ENCODE results near the gene SND1.

DNA sequence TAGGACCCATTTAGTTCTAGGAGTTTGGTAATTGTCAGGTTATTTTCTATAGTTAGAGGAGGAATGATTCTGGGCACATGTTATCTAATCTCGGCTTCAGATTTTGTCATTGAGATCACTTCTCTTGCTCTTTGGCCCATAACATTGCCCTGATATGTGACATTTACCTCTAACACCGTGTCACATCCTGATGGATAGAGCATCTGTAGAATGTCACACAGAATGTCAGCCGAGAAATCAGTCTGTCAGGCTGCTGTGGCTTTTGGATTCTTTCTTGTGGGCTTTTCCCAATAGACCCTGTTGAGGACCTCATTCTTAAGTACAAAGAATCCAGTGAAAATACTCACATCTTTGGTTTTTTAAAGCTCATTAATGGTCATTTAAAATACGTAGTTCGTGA, 236.8 kb downstream of the SND1 start:
- TF ChIP-seq, protein P1, sequence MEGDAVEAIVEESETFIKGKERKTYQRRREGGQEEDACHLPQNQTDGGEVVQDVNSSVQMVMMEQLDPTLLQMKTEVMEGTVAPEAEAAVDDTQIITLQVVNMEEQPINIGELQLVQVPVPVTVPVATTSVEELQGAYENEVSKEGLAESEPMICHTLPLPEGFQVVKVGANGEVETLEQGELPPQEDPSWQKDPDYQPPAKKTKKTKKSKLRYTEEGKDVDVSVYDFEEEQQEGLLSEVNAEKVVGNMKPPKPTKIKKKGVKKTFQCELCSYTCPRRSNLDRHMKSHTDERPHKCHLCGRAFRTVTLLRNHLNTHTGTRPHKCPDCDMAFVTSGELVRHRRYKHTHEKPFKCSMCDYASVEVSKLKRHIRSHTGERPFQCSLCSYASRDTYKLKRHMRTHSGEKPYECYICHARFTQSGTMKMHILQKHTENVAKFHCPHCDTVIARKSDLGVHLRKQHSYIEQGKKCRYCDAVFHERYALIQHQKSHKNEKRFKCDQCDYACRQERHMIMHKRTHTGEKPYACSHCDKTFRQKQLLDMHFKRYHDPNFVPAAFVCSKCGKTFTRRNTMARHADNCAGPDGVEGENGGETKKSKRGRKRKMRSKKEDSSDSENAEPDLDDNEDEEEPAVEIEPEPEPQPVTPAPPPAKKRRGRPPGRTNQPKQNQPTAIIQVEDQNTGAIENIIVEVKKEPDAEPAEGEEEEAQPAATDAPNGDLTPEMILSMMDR (IDR thresholded peaks at IDR 0.05; ENCODE audit: low read depth, low read length, poor library complexity, severe bottlenecking), result no peak
- TF ChIP-seq EZH2phosphoT487 (IDR thresholded peaks at IDR 0.05; ENCODE audit: borderline replicate concordance, low read length), result no peak
